ENCODE measurements around the gene TMX3.

The TMX3 gene

GRCh38 chr18:68714712-68715496, at the start of gene TMX3:
TSS of gene TMX3 (minus strand) at chr18:68715108. CDS start at chr18:68714981, 127 bp downstream.
- DNase-seq (ENCODE audit: insufficient read length, low spot score) (peak; percentile 68), FAIRE-seq (peak; percentile 74)
- peak; percentile 48 for TF ChIP-seq POLR2A (IDR thresholded peaks at IDR 0.05; ENCODE audit: low read depth, low read length)

GRCh38 chr18:68764016-68764415, 49.1 kb upstream of the TMX3 start:
- TF ChIP-seq POLR2A (IDR thresholded peaks at IDR 0.05; ENCODE audit: low read depth, low read length) = no peak
- DNase-seq (ENCODE audit: insufficient read length, low spot score) (no peak), FAIRE-seq (no peak)

GRCh38 chr18:68763083-68763482, 48.2 kb upstream of the TMX3 start:
- DNase-seq (ENCODE audit: insufficient read length, low spot score) (no peak), FAIRE-seq (no peak)
- TF ChIP-seq POLR2A (IDR thresholded peaks at IDR 0.05; ENCODE audit: low read depth, low read length) = no peak

GRCh38 chr18:68759308-68759707, 44.4 kb upstream of the TMX3 start:
- TF ChIP-seq POLR2A (IDR thresholded peaks at IDR 0.05; ENCODE audit: low read depth, low read length) = no peak
- DNase-seq (ENCODE audit: insufficient read length, low spot score) = no peak
- FAIRE-seq = no peak

- FAIRE-seq (no peak), DNase-seq (ENCODE audit: insufficient read length, low spot score) (no peak)
- no peak for TF ChIP-seq POLR2A (IDR thresholded peaks at IDR 0.05; ENCODE audit: low read depth, low read length)
These were observed 42.2 kb upstream of the TMX3 start for GRCh38 chr18:68757126-68757525.

- DNase-seq (ENCODE audit: insufficient read length, low spot score) (no peak), FAIRE-seq (no peak)
- TF ChIP-seq POLR2A (IDR thresholded peaks at IDR 0.05; ENCODE audit: low read depth, low read length) = no peak
These were observed 27.3 kb upstream of the TMX3 start for GRCh38 chr18:68742206-68742605.

- TF ChIP-seq POLR2A (IDR thresholded peaks at IDR 0.05; ENCODE audit: low read depth, low read length) = no peak
- no peak for FAIRE-seq
- DNase-seq (ENCODE audit: insufficient read length, low spot score) = no peak
These were observed 26.1 kb upstream of the TMX3 start for GRCh38 chr18:68740966-68741365.

GRCh38 chr18:68739462-68739861, 24.6 kb upstream of the TMX3 start:
- FAIRE-seq (no peak), DNase-seq (ENCODE audit: insufficient read length, low spot score) (no peak)
- TF ChIP-seq POLR2A (IDR thresholded peaks at IDR 0.05; ENCODE audit: low read depth, low read length) = no peak

- FAIRE-seq (no peak), DNase-seq (ENCODE audit: insufficient read length, low spot score) (no peak)
- TF ChIP-seq POLR2A (IDR thresholded peaks at IDR 0.05; ENCODE audit: low read depth, low read length) = no peak
These were observed 23.7 kb upstream of the TMX3 start for GRCh38 chr18:68738564-68738963.

GRCh38 chr18:68735483-68736343, 20.8 kb upstream of the TMX3 start:
- DNase-seq (ENCODE audit: insufficient read length, low spot score) (no peak), FAIRE-seq (peak; percentile 33)
- no peak for TF ChIP-seq POLR2A (IDR thresholded peaks at IDR 0.05; ENCODE audit: low read depth, low read length)

GRCh38 chr18:68734308-68734707, 19.4 kb upstream of the TMX3 start:
- peak; percentile 11 for FAIRE-seq

GRCh38 chr18:68733707-68734106, 18.8 kb upstream of the TMX3 start:
- DNase-seq (ENCODE audit: insufficient read length, low spot score) (no peak), FAIRE-seq (no peak)
- no peak for TF ChIP-seq POLR2A (IDR thresholded peaks at IDR 0.05; ENCODE audit: low read depth, low read length)

More at GRCh38 chr18:68734308-68734707, 19.4 kb upstream of the TMX3 start:
- no peak for TF ChIP-seq POLR2A (IDR thresholded peaks at IDR 0.05; ENCODE audit: low read depth, low read length)
- DNase-seq (ENCODE audit: insufficient read length, low spot score) = no peak

GRCh38 chr18:68728081-68728700, 13.3 kb upstream of the TMX3 start:
- DNase-seq (ENCODE audit: insufficient read length, low spot score) = no peak
- no peak for TF ChIP-seq POLR2A (IDR thresholded peaks at IDR 0.05; ENCODE audit: low read depth, low read length)

GRCh38 chr18:68727506-68727905, 12.6 kb upstream of the TMX3 start:
- DNase-seq (ENCODE audit: insufficient read length, low spot score) (no peak), FAIRE-seq (no peak)
- TF ChIP-seq POLR2A (IDR thresholded peaks at IDR 0.05; ENCODE audit: low read depth, low read length) = no peak

More at GRCh38 chr18:68728081-68728700, 13.3 kb upstream of the TMX3 start:
- no peak for FAIRE-seq
